HEK293 (cell line): ENCODE data around the gene PTPN4.

Experiments used
- REPIN1 ChIP-seq: fragments of 450-650 bp; formaldehyde crosslinking; IDR thresholded peaks from 2 replicates; pipeline ENCODE4 v1.5.1; 2017; ENCODE audit warnings: missing biosample characterization, missing genetic modification characterization, low read depth
- ZNF404 ChIP-seq: fragments of 450-650 bp; formaldehyde crosslinking; IDR thresholded peaks from 2 replicates; pipeline ENCODE4 v1.5.1; 2017; ENCODE audit warnings: missing biosample characterization, missing genetic modification characterization
- TF ChIP-seq, protein P1 (sequence below): fragments of 450-650 bp; formaldehyde crosslinking; IDR thresholded peaks from 2 replicates; pipeline ENCODE4 v1.5.1; 2016; ENCODE audit warnings: missing biosample characterization, missing genetic modification characterization
- TF ChIP-seq, protein P2 (sequence below): fragments of 450-650 bp; formaldehyde crosslinking; IDR thresholded peaks from 2 replicates; pipeline ENCODE4 v1.5.1; 2017; ENCODE audit warnings: missing biosample characterization, mild to moderate bottlenecking, missing genetic modification characterization, moderate library complexity

The PTPN4 gene

DNA sequence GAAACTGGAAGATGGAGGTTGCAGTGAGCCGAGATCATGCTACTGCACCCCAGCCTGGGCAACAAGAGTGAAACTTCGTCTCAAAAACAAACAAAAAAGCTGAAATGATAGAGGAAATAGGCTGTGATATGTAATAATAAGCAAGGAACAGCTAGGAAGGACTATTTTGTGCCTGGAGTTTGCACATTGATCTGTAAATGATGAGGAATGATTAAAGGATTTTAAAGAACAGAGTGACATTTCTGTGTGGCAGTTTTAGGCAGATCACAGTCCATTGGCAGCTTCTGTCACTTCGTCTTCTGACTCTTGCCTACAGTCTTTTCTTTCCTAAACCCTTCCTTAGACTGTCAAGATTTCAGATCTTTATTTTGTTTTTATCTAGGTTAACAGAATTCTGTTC, 272.6 kb downstream of the PTPN4 start (continued):
- no peak for TF ChIP-seq ZNF404 (tag by site-specific recombination)
- no peak for TF ChIP-seq REPIN1 (tag by site-specific recombination)
- TF ChIP-seq, protein P1, sequence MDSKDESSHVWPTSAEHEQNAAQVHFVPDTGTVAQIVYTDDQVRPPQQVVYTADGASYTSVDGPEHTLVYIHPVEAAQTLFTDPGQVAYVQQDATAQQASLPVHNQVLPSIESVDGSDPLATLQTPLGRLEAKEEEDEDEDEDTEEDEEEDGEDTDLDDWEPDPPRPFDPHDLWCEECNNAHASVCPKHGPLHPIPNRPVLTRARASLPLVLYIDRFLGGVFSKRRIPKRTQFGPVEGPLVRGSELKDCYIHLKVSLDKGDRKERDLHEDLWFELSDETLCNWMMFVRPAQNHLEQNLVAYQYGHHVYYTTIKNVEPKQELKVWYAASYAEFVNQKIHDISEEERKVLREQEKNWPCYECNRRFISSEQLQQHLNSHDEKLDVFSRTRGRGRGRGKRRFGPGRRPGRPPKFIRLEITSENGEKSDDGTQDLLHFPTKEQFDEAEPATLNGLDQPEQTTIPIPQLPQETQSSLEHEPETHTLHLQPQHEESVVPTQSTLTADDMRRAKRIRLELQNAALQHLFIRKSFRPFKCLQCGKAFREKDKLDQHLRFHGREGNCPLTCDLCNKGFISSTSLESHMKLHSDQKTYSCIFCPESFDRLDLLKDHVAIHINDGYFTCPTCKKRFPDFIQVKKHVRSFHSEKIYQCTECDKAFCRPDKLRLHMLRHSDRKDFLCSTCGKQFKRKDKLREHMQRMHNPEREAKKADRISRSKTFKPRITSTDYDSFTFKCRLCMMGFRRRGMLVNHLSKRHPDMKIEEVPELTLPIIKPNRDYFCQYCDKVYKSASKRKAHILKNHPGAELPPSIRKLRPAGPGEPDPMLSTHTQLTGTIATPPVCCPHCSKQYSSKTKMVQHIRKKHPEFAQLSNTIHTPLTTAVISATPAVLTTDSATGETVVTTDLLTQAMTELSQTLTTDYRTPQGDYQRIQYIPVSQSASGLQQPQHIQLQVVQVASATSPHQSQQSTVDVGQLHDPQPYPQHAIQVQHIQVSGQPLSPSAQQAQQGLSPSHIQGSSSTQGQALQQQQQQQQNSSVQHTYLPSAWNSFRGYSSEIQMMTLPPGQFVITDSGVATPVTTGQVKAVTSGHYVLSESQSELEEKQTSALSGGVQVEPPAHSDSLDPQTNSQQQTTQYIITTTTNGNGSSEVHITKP (tag by site-specific recombination) = no peak
- TF ChIP-seq, protein P2, sequence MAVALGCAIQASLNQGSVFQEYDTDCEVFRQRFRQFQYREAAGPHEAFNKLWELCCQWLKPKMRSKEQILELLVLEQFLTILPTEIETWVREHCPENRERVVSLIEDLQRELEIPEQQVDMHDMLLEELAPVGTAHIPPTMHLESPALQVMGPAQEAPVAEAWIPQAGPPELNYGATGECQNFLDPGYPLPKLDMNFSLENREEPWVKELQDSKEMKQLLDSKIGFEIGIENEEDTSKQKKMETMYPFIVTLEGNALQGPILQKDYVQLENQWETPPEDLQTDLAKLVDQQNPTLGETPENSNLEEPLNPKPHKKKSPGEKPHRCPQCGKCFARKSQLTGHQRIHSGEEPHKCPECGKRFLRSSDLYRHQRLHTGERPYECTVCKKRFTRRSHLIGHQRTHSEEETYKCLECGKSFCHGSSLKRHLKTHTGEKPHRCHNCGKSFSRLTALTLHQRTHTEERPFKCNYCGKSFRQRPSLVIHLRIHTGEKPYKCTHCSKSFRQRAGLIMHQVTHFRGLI (tag by site-specific recombination) = no peak
- TF ChIP-seq, all 188 proteins: peak for 0
